Hippocampal formation (tissue), 2 donors: ENCODE data around the gene KCNK7.

ENCODE experiments used
- DNase-seq, 2 donors: peaks; one replicate each; lab custom pipeline; 2025; lab: John Stamatoyannopoulos, UW

KCNK7 gene

DNA sequence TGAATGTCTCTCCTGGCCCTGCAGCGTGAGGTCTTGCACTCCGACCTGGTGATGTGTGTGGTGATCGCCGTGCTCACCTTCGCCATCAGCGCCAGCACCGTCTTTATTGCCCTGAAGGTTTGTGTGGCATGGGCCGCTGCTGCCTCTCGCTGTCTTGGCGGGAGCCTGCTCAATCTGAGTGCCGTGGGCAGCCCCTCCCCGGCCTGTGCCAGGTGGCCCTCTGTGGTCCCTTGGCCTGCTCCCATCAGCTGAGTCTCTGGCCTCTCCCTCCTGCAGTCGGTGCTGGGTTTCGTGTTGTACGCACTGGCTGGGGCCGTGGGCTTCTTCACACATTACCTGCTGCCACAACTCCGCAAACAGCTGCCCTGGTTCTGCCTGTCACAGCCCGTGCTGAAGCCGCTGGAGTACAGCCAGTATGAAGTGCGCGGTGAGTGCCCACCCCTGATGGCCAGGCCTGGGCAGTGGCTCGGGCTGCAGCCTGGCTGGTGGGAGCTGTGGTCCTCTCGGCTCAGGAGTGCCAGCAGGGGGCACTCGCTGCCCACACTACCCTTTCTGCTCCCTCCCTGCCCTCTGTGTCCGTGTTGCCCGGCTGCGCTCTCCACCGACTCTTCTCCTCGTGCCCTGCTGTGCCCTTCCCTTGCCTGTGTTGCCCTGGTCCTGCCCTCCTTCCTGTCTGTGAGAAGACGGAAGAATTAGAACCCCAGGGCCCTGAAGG is 30.2 kb upstream of the KCNK7 start:
- DNase-seq = peak; percentile 56 to 63

GRCh38 chr11:65624931-65625627 is 29.5 kb upstream of the KCNK7 start:
- DNase-seq = no peak

- DNase-seq = no peak
Measured at GRCh38 chr11:65623852-65624616, 28.4 kb upstream of the KCNK7 start.

- no peak for DNase-seq
Measured at GRCh38 chr11:65623177-65623576, 27.6 kb upstream of the KCNK7 start.

DNA sequence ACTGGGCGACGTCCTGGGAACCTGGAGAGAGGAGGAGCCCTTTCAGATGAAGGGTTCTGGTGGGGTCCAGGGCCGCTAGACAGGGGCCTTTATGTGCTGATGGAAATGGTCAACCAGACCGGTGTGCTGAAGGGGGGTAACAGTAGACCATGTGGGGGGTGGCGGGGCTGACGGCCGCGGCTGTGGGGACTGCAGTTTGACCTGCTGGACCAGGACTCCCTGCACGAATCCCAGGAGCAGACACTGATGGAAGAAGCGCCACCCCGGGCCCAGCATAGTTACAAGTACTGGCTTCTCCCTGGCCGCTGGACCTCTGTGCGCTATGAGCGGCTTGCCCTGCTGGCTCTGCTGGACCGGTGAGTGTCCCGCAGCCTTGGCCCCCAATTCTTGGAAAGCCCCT is 26.4 kb upstream of the KCNK7 start:
- DNase-seq = no peak

DNA sequence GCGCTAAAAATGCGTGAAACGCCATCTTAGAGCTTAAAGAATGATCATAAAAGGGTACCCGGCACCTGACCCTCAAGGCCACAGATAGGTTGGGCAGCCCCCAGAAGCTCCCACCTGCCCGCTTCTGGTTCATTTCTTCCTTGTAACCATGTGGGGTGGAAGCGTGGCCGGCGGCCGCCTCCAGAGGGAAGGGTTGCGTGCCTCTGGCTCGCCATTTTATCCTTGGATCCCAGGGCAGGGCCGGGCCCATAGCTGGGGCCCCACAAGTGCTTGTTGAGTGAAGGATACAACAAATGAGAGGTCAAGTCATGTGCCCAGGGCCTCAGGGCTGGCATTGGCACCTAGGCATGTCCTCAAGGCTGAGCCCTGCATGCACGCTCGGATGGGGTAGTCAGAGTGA is 25.9 kb upstream of the KCNK7 start:
- DNase-seq = no peak

DNA sequence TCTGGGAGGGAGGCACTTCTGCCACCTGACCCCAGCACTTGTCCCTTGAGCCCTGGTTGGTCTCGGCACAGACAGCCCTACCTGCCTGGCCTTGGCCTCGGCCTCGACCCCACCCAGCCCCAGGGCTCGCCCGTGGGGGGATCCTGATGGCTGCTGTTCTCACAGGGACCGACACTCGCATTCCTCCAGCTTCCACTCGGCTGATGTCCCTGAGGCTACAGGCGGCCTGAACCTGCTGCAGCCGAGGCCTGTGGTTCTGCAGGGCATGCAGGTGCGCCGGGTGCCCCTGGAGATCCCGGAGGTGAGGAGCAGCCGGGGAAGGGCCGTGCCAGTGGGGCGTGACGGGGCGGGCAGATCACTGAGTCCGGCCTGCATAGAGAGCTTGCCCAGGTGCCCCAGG is 25.1 kb upstream of the KCNK7 start:
- no peak for DNase-seq

- no peak for DNase-seq
Measured at GRCh38 chr11:65619281-65619928, 23.8 kb upstream of the KCNK7 start.

DNA sequence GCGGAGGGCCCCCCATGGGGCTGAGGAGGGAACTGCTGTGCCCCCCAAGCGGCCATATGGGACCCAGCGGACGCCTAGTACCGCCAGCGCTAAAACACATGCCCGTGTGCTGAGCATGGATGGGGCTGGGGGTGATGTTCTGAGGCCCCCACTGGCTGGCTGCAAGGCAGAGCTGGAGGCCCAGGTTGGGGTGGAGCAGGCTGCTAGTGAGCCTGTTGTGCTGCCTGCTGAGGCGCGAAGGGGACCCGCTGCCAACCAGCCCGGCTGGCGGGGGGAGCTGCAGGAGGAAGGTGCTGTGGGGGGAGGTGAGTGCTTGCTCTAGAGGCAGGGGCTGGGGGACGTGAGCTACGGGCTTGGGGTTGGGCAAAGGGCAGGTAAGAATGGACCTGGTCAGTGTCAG is 23.2 kb upstream of the KCNK7 start:
- DNase-seq = no peak

- DNase-seq = no peak
Measured at GRCh38 chr11:65617990-65618751, 22.6 kb upstream of the KCNK7 start.

- no peak for DNase-seq
Measured at GRCh38 chr11:65617136-65617850, 21.7 kb upstream of the KCNK7 start.

GRCh38 chr11:65616575-65617001 is 21.0 kb upstream of the KCNK7 start:
- no peak for DNase-seq

DNA sequence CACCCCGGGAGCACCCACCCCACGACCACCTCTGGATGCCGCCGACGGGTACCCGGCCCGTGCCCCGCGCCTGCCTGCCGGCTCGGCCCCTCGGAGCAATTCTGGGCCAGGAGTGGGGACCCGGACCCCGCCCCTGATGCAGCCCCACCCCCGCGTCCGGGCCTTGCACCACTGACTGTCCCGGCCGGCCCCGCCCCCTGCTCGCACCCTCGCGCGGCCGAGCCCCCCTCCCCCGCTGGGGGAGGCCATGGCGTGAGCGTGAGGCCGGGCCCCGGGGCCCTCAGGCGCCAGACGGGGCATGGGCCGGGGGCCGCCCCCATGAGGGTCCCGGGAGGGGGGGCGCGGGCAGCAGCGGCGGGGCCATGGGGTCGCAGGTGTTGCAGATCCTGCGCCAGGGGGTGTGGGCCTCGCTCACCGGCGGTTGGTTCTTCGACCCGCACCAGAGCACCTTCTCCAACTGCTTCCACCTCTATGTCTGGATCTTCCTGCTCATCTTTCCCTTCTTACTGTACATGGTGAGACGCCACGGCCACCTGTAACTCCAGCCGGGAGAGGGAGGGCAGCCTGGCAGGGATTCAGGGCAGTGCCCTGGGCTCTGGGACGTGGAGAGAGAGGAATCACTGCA is 20.5 kb upstream of the KCNK7 start:
- DNase-seq = no peak

GRCh38 chr11:65615229-65615949 is 19.8 kb upstream of the KCNK7 start, which contains the start of gene PCNX3:
Gene PCNX3 (plus strand): TSS chr11:65615776. CDS start chr11:65616312, 536 bp downstream.
- peak; percentile 99 to 100 for DNase-seq

DNA sequence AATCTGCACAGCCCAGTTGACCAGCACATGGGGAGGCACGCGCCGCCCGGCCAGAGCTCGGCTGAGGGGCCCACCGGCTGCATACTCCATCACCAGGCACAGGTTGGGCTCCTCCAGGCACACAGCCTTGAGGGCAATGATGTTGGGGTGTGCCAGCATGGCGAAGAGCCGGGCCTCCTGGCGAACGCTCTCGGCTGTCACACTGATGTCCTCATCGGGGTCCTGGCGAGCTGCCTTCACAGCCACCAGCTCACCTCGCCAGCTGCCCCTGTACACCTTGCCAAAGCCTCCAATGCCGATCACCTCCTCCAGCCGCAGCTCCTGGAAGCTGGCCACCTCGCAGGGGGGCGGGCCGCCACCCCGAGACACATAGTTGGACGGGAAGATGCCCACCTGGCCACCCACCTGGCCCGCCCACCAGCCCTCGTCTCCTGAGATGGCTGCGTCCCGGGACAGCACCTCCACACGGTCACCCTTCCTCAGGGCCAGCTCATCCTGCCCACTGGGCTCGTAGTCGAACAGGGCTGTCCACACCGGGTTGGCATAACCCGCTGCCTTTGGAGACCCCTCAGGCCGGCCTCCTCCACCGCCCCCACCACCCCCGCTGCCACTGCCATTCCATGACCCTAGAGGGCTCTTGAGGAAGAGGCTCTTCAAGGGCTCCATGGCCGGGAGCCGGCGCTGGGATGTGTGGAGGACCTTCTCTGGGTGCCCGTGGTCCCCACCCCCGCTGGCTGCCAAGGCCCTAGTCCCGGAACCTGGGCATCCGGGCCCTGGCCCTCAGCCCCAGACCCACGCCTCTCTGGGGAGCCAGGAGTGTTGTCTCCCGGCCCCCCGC is 17.7 kb upstream of the KCNK7 start:
- DNase-seq = no peak

GRCh38 chr11:65612691-65613090 is 17.1 kb upstream of the KCNK7 start:
- DNase-seq = no peak

GRCh38 chr11:65611758-65612603 is 16.4 kb upstream of the KCNK7 start:
- peak in 1 of 2 donors; percentile 40 for DNase-seq
